Esophagus mucosa (tissue), 1 donor: ENCODE measurements around the gene PTPN18. TPM values are rescaled to one million over a fixed set of nuclear protein-coding genes. Genes with fewer than 3 reads are reported as not detected.
"Not testable (repeated sequence)": the region's sequence is repeated elsewhere in the genome, so short reads cannot be mapped to it uniquely, and the experiment has no call there.

ENCODE experiments used
- ATAC-seq: fragments of 200-7000 bp; cut with Tn5 transposase; one replicate; pipeline ENCODE4 v1.9.1; 2020
- total RNA-seq: library from RNA; stranded (reverse); gene quantifications from one replicate; pipeline ENCODE4 v1.2.4, GENCODE V29; 2023
- donor health status: DM: yes; HTN: yes; CAD: no.

The PTPN18 gene
- 19.8 TPM for total RNA-seq

- ATAC-seq, result peak; percentile 97
Observed at GRCh38 chr2:130355578-130356431, at the start of gene PTPN18. PTPN18 (plus strand) TSS chr2:130356056; CDS start chr2:130356108, 52 bp downstream.

- peak; percentile 25 for ATAC-seq
Observed at GRCh38 chr2:130307850-130308249, 48.0 kb upstream of the PTPN18 start.

DNA sequence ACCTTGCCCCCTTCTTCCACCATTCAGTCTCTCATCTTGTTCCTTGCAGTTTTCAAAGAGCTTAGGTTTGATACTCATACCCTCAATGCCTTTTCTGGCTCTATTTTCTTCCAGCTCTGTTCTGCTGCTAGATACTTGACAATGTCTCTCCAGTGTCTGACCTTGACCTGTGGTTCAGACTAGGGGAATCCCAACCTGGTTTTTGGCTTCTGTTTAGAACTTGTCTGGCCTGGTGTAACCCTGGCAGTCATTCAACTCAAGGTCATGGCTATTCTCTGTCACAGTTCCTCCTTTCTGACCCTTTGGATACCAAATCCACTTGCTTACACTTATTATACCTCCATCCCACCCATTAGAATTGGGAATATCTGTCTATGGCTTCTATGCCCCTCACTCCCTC lies 45.0 kb upstream of the PTPN18 start:
- ATAC-seq, result no peak

DNA sequence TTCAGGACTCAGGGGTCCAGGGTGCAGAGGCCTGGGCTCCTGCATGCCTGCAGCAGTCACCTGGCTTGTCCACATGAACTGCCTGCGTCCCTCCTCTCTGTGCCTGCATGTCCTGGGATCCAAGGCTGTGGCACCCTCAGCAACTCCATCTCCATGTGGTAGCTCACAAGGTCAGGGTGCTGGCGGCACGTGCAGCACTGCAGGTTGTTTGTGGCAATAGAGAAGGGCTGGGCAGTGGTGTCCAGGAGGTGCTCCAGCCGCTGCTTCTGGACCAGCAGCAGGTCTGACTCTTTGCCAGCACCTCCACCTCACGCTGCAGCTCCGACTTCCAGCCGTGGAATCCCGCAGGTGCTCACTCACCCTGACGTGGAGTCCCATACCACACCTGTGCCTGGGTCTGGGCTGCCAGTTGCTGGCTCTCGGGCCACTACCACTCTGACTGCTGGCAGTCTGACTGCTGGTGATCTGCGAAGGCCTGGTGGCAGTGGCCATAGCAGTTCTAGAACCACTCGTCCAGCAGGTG lies 42.0 kb upstream of the PTPN18 start:
- ATAC-seq, result no peak

DNA sequence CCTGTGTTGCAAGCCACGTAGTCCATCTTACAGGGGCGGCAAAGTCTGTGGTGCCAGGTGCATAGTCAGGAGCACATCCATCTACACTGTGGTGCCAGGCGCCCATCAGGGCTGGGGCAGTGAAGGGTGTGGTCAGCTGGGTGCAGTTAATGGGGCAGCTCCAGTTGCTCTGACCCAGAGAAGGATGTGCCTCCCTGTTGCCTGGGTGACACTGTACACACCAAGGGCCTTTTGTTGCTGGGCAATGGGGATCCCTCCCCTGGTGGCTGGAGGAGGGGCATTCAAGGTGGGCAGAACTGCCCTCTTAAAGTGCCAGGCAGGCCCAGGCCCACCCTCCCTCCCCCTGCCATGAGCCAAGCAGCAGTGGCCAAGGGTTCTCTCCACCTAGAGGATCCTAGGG lies 41.5 kb upstream of the PTPN18 start:
- ATAC-seq, result no peak

DNA sequence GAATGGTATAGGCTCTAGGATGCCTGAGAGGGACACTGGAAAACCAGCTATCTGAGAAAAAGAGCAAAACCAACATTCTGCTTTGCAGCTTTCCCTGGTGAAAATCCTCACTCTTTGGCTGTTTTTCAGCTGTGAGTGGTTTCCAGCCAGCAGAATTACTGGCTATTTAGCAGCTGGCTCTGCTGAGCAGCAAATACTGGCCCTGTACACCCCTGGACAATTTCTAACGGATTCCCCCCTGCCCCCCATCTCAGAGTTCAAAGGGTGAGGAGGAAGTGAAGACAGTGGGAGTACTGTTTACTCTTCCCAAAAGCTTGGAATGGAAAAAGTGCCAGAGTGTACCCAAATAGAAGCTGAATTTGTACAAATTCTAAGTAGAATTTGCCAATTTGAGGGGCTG lies 39.3 kb upstream of the PTPN18 start:
- no peak for ATAC-seq

DNA sequence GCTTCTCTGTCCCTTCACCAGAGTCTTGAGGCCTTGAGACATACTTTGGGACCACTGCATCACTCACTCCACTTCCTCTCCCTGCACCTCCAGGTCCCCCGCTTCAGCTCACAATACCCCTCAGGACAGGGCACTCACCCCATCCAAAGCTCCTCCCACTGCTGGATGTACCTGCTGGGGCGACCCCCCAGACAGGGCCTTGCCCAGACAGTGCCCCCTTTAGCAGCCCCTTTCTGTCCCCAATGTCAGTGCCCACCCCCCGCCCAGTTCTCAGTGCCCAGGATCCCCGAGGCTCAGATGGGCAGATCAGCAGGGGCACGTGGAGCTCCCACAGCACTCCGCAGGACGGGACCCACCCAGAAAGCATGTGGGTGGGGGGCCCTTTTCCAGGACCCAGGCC lies 37.0 kb upstream of the PTPN18 start:
- no peak for ATAC-seq

- no peak for ATAC-seq
Observed at GRCh38 chr2:130319536-130319935, 36.3 kb upstream of the PTPN18 start.

DNA sequence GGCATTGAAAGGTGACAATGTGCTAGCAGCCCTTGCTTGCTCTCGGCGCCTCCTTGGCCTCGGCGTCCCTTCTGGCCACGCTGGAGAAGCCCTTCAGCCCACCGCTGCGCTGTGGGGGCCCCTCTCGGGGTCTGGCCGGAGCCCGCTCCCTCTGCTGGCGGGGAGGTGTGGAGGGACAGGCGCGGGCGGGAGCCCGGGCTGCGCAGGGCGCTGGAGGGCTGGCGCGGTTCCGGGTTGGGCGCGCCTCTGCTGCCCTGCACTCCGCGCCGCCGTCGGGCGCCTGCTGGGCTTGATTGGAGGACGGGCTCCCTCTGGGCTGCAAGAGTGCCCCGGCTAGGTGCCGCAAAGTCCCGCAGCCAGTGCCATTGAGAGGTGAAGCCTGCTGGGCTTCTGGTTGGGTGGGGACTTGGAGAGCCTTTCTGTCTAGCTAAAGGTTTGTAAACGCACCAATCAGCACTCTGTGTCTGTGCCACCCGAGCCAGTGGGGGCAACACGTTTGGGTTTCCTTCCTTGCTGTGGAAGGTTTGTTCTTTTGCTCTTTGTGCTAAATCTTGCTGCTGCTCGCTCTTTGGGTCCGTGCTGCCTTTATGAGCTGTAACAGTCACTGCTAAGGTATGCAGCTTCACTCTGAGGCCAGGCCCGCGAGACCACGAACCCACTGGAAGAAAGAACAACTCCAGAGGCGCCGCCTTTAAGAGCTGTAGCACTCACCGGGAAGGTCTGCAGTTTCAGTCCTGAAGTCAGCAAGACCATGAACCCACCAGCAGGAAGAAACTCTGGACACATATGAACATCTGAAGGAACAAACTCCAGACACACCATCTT lies 27.9 kb upstream of the PTPN18 start:
- ATAC-seq, result peak; percentile 52

DNA sequence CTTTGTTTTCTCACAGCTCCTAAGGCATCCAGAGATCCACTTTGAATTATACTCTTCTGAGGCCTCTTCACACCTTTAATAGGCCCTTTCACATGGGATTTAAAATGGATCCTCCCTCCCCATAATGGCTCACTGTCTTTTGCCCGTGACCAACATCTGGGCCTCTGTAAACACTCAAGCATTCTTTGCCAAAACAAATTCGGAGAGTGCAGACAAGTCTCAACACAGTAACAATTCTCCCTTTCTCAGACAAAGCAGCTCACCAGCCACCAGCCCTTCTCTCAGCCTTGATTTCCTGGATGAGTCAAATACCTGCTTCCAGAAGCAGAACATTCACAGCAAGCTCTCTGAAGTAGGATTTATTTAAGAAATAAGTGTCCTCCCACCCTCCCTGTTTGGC lies 27.1 kb upstream of the PTPN18 start:
- ATAC-seq, result peak; percentile 92

DNA sequence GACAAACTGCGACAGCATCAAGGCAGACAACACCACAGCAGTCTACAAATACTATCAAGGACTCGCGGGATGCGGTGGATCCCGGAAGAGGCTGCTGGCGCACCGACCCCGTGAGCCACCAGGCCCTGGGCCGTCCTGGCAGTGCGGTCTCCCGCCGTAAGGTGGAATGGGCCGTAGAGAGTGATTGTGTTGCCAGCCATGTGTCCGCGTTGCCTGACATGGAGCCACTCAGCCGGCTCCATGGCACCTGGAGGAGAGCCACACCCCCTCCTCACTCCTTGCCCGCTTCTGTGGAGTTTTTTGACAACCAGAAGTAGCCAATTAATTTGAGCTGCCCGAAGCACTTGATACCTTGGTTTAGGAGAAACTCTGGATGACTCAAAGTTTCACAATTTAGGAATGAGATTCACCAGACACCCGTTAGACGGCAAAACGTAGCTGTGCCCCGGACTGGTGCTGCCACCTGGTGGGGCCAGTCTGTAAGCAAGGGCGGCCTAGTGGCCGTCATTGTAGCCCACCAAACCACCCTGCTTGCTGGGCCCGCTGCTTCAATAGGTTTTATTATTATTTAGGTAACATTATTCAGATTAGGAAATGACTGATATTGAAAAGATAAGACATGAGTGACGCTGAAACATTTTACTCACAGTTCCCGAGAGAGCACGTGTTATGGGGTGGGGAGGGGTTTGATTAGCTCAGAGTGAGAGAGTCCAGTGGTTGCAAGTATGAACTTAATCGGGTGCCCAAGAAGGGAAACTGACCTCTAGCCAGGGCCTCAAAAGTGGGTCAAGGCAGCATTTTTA lies 23.4 kb upstream of the PTPN18 start:
- ATAC-seq, result peak; percentile 78

GRCh38 chr2:130333253-130333652 lies 22.6 kb upstream of the PTPN18 start:
- ATAC-seq, result not testable (repeated sequence)

DNA sequence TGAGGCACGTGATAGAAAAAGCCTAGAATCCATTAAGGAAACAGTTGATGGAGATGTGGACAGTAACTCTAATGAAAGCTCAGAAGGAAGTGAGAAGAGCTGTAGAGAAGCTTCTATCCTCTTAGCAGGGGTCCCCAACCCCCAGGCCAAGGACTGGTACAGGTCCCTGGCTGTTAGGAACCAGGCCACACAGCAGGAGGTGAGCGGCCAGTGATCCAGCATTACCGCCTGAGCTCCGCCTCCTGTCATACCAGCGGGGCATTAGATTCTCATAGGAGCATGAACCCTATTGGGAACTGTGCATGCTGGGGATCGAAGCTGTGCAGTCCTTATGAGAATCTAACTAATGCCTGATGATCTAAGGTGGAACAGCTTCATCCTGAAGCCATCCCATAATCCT lies 21.8 kb upstream of the PTPN18 start:
- ATAC-seq, result no peak

- no peak for ATAC-seq
Observed at GRCh38 chr2:130335226-130335625, 20.6 kb upstream of the PTPN18 start.

GRCh38 chr2:130336150-130336876 lies 19.5 kb upstream of the PTPN18 start:
- no peak for ATAC-seq

DNA sequence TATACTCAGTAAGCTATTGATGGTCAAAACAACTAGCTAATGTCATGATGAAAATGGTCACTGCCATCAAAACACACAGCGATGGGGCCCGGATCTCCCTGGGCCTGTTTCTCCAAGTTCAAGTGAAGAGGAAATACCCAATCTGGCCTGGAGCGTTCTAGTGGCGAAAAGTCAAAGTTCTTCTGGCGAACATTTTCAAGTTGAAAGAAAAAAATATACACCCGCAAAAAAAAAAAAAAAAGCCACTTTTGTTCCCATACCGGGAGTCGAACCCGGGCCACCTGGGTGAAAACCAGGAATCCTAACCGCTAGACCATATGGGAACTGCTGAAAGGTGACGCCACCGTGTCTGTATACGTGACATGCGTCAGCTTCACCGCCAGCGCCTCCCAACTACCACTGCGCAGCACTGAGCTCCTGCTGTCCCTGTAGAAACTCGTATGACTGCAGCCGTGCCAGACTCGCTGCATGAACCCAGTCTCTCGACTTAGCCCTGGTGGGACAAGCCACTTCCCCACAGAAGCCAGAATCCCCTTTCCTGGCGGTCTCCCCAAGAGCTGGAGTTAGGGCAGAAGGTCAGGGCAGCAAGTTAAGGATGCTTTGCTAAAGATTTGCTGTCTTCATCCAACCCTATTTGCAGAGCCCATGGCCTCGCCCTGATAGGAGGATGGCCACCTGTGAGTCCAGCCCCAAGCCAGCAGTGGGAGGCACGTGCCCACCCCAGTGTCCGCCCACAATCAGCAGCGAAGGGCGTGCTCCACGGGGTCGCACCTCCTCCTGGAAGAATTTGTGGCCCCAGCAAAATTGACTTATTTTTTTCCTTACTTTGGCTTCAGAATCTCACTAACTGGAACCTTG lies 18.8 kb upstream of the PTPN18 start:
- peak; percentile 77 for ATAC-seq

GRCh38 chr2:130337735-130338325 lies 18.0 kb upstream of the PTPN18 start:
- no peak for ATAC-seq

DNA sequence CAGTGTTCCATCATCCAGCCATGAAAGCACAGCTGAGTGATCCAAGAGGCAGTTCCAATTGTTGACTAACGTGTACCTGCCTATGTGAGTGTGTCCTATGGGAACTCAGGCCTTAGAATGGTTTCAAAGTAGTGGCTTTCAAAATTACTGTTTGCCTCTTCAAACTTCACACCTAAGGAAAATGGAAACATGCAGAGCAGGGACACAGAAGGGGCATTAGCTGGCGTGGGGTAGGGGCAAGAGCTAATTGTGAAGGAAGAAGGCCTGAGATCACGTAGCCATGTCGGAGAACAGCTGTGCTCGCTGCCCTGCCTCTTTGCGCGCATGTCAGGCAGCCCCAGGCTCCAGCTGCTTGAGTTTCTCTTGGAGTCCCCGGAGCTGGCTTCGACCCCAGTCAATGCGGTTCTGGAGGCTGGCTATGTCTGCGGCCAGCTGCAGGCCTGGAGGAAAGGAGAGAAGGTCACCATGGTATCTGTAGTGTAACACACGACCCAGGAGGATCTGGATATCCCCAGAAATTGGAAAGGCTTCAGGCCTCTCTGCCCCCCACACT lies 17.0 kb upstream of the PTPN18 start:
- ATAC-seq, result no peak

DNA sequence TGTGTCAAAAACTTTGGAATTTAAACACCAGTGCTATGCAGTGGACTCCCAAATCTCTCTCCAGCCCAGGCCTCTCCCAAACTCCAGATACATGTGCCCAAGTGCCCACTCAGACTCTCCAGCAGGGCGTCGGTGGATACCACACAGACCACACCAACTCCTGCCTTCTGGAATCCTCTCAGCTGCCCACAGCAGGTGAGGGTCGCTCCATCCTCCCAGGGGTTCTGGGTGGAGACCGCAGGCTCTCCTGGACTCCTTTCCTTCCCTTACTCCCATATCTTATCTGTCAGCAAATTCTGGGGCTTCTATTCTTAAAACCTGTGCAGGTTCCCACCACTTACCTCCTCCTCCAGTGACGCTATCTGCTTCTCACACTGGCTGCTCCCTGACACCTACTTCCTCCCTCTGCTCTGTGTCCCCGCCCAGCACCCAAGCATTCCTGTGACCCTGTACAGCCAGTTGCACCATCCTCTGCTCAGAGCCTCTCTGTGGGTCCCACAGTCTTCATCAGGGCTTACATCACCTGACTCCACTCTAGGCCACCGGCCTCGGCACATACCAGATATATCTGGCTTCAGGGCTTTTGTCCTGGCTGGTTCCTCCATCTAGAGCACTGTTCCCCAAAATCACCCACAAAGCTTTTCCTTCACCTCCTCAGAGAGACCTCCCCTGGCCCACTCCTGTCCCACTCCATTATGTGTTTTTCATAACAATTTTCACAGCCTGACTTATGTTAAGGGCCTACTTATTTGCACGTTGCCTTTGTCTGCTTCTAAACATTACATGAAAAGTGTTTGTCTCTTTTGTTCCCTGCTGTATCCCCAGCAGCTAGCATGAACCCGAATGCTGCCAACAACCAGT lies 15.7 kb upstream of the PTPN18 start:
- ATAC-seq, result no peak
